Testis (tissue), 3 donors: ENCODE results near the gene TMEFF1. TPM values are rescaled to one million over a fixed set of nuclear protein-coding genes. Genes with fewer than 3 reads are reported as not detected.

ENCODE experiments used
- DNase-seq: peaks from one replicate; pipeline ENCODE4 v3.0.0-alpha.2; 2019
- H3K27ac ChIP-seq, 2 donors: fragments of 200-600 bp; sonication (generic); one replicate each; pipeline ENCODE4 v1.5.1; 2019
- H3K27me3 ChIP-seq: fragments of 200-600 bp; sonication (generic); one replicate; pipeline ENCODE4 v1.5.1; 2019
- H3K36me3 ChIP-seq: fragments of 200-600 bp; sonication (generic); one replicate; pipeline ENCODE4 v1.5.1; 2017; ENCODE audit warnings: low read depth; ENCODE audit errors: missing control alignments
- H3K4me1 ChIP-seq: fragments of 200-600 bp; sonication (generic); one replicate; pipeline ENCODE4 v1.5.1; 2019
- H3K4me3 ChIP-seq, 2 donors: fragments of 200-600 bp; sonication (generic); one replicate each; pipeline ENCODE4 v1.5.1; 2017 to 2019
- H3K9me3 ChIP-seq: fragments of 200-600 bp; sonication (generic); one replicate; pipeline ENCODE4 v1.5.1; 2017
- POLR2A ChIP-seq: fragments of 450-650 bp; IDR thresholded peaks from one replicate; pipeline ENCODE4 v1.6.1; 2017; ENCODE audit warnings: antibody characterized with exemption, mild to moderate bottlenecking, moderate library complexity
- WGBS, 2 donors: methylation state at CpG; one replicate each; pipeline ENCODE4 v1.1.5; 2018; 5-methylcytosine and 5-hydroxymethylcytosine counted together
- intact Hi-C: fragments of 100-400 bp; cut with DNase I; formaldehyde crosslinking; loops from one replicate; pipeline ENCODE4 v1.15.1; 2023; ENCODE audit warnings: low total_unique reads
- polyA plus RNA-seq: library from polyadenylated mRNA; stranded (reverse); fragments of 350-450 nt; fragmentation: Illumina TruSeq; extraction: RNeasy Lipid Tissue Mini Kit (QIAGEN cat#74804); gene quantifications from one replicate; pipeline ENCODE4 v1.2.3, GENCODE V29; 2014; ENCODE audit warnings: low read depth, low replicate concordance; ENCODE audit not compliant: insufficient read depth
- total RNA-seq, 2 donors: library from RNA; depleted of rRNA; stranded (reverse); fragments of >200 nt; gene quantifications; one replicate each; pipeline ENCODE4 v1.2.3, GENCODE V29; 2016
- TF ChIP-seq, protein P1 (sequence below), 3 experiments: fragments of 450-650 bp in 2 of 3; fragments of 200-600 bp in 1 of 3; sonication (generic) in 1 of 3; IDR thresholded peaks; one replicate each; pipeline ENCODE4 v1.5.1; 2016 to 2019; ENCODE audit warnings: antibody characterized with exemption in 3 of 3, mild to moderate bottlenecking in 2 of 3, moderate library complexity in 1 of 3

The TMEFF1 gene
- total and polyA plus RNA-seq, 3 donors from 2014 or later: 2.3 to 8.7 (median 5.9) TPM

DNA sequence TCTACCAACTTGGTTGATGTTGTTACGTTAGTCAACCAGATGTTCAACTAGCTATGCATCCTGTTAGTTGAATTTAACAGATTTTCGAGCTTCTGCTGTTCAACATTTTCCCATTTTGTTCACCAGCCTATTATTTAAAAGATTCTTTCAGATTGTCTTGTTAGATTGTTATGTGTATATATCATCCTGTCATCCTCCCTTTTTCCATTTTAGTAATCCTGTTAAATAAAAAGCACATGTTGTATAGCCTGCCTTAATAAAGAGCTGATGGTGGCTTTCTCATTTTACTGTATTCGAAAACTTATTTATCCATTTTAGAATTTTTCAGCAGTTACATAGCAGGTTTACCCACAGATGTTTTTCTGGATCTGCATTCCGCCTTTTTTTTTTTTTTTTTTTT lies 4.3 kb downstream of the TMEFF1 start:
- H3K4me1 ChIP-seq: no peaks in the 10 kb centered on the region
- no peaks in the 10 kb centered on the region for H3K9me3 ChIP-seq
- no peak for DNase-seq
- H3K4me3 ChIP-seq: no peak overlapping the region
- TF ChIP-seq POLR2A: no peak
- TF ChIP-seq, protein P1, sequence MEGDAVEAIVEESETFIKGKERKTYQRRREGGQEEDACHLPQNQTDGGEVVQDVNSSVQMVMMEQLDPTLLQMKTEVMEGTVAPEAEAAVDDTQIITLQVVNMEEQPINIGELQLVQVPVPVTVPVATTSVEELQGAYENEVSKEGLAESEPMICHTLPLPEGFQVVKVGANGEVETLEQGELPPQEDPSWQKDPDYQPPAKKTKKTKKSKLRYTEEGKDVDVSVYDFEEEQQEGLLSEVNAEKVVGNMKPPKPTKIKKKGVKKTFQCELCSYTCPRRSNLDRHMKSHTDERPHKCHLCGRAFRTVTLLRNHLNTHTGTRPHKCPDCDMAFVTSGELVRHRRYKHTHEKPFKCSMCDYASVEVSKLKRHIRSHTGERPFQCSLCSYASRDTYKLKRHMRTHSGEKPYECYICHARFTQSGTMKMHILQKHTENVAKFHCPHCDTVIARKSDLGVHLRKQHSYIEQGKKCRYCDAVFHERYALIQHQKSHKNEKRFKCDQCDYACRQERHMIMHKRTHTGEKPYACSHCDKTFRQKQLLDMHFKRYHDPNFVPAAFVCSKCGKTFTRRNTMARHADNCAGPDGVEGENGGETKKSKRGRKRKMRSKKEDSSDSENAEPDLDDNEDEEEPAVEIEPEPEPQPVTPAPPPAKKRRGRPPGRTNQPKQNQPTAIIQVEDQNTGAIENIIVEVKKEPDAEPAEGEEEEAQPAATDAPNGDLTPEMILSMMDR (IDR thresholded peaks at IDR 0.05): no peak
- no peak overlapping the region for H3K27ac ChIP-seq
- WGBS, 2 donors: 90 to 92% methylated on average over 4 of the region's 4 CpGs
- intact Hi-C loops: no loop called here
- H3K36me3 ChIP-seq: no peaks in the 10 kb centered on the region
- no peaks in the 10 kb centered on the region for H3K27me3 ChIP-seq

DNA sequence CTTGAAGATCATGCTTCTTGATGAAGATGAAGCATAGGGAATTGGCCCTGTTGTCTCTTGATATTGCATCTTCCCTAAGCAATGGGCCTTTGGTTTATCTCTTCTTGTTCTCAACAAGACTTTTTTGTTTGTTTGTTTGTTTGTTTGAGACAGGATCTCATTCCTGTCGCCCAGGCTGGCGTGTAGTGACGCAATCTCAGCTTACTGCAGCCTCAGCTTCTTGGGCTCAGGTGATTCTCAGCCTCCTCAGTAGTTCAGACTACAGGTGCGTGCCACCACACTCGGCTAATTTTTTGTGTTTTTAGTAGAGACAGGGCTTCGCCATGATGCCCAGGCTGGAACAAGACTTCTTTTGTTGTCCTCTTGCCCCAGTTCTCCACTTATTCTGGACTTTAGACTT lies 5.2 kb downstream of the TMEFF1 start:
- Histone ChIP-seq H3K9me3 (no peaks in the 10 kb centered on the region), H3K4me1 (no peaks in the 10 kb centered on the region), H3K27me3 (no peaks in the 10 kb centered on the region), H3K36me3 (no peaks in the 10 kb centered on the region), H3K4me3 (no peak overlapping the region), H3K27ac (no peak overlapping the region)
- WGBS, 2 donors: 90 to 98% methylated on average over 6 of the region's 6 CpGs
- intact Hi-C loops: no loop called here
- TF ChIP-seq POLR2A: no peak
- TF ChIP-seq, protein P1 (IDR thresholded peaks at IDR 0.05): no peak
- no peak for DNase-seq

GRCh38 chr9:100479820-100480219 lies 6.9 kb downstream of the TMEFF1 start:
- no peaks in the 10 kb centered on the region for H3K27me3 ChIP-seq
- no peaks in the 10 kb centered on the region for H3K9me3 ChIP-seq
- H3K36me3 ChIP-seq: no peaks in the 10 kb centered on the region
- H3K4me3 ChIP-seq: no peak overlapping the region
- no peak for DNase-seq
- no peaks in the 10 kb centered on the region for H3K4me1 ChIP-seq
- TF ChIP-seq, protein P1 (IDR thresholded peaks at IDR 0.05): no peak
- no peak for TF ChIP-seq POLR2A
- intact Hi-C loops: no loop called here
- no peak overlapping the region for H3K27ac ChIP-seq
- 89 to 92% methylated on average over 2 of the region's 2 CpGs for WGBS, 2 donors

GRCh38 chr9:100485196-100485595 lies 12.2 kb downstream of the TMEFF1 start:
- Histone ChIP-seq H3K4me3 (no peak overlapping the region), H3K27me3 (no peaks in the 10 kb centered on the region), H3K9me3 (no peaks in the 10 kb centered on the region), H3K4me1 (no peaks in the 10 kb centered on the region), H3K27ac (no peak overlapping the region), H3K36me3 (no peaks in the 10 kb centered on the region)
- DNase-seq: no peak
- WGBS, 2 donors: 66 to 81% methylated on average over 1 of the region's 1 CpG
- intact Hi-C loops: no loop called here
- TF ChIP-seq, protein P1 (IDR thresholded peaks at IDR 0.05): no peak
- no peak for TF ChIP-seq POLR2A

DNA sequence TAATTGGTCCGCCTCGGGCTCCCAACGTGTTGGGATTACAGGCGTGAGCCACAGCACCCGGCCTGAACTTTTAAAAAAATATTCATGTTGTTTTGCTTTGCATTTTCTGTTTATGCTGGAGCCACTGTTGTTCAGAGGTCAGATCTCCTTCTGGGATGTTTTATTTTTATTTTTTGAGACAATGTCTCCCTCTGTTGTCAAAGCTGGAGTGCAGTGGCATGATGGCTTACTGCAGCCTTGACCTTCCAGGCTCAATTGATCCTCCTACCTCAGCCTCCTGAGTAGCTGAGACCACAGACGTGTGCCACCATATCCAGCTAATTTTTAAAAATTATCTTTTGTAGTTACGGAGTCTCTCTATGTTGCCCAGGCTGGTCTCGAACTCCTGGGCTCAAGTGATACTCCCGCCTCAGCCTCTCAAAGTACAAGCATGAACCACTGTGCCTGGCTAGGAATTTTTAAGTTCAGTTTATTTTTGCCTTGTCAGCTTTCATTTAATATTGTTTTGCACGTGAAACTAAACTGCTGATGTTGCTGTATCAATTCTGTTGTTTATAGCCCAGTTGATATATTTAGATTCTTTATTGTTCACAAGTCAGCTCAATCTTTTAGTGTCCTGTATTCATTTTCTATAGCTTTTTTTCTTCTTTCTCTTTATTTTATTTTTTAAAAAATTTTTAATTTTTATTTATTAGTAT lies 13.7 kb downstream of the TMEFF1 start:
- WGBS, 2 donors: 85% methylated on average over 10 of the region's 10 CpGs
- no peaks in the 10 kb centered on the region for H3K4me1 ChIP-seq
- no peak overlapping the region for H3K4me3 ChIP-seq
- TF ChIP-seq, protein P1 (IDR thresholded peaks at IDR 0.05): no peak
- no peak for TF ChIP-seq POLR2A
- H3K9me3 ChIP-seq: no peaks in the 10 kb centered on the region
- intact Hi-C loops: no loop called here
- no peaks in the 10 kb centered on the region for H3K36me3 ChIP-seq
- H3K27me3 ChIP-seq: no peaks in the 10 kb centered on the region
- H3K27ac ChIP-seq: no peak overlapping the region
- DNase-seq: no peak
